GM10266 (cell line): Measurements from ENCODE around the gene PTPRT.

Experiments
- DNase-seq: peaks from one replicate; pipeline ENCODE4 v3.0.0; 2012; ENCODE audit errors: extremely low spot score
- CTCF ChIP-seq: IDR thresholded peaks from 2 replicates; pipeline ENCODE4 v1.5.1; 2012; ENCODE audit warnings: mild to moderate bottlenecking, low read depth; ENCODE audit not compliant: control insufficient read depth, insufficient read depth; ENCODE audit errors: missing control alignments

The PTPRT gene

GRCh38 chr20:43029176-43029575 lies 160.5 kb downstream of the PTPRT start:
- no peak for DNase-seq
- no peak for TF ChIP-seq CTCF

GRCh38 chr20:43028470-43028869 lies 161.2 kb downstream of the PTPRT start:
- no peak for TF ChIP-seq CTCF
- DNase-seq, result no peak

GRCh38 chr20:43023836-43024235 lies 165.9 kb downstream of the PTPRT start:
- DNase-seq, result no peak
- no peak for TF ChIP-seq CTCF

- no peak for DNase-seq
- no peak for TF ChIP-seq CTCF
Measured at GRCh38 chr20:43022568-43022967, 167.1 kb downstream of the PTPRT start.

- no peak for DNase-seq
- TF ChIP-seq CTCF, result no peak
Measured at GRCh38 chr20:43022081-43022480, 167.6 kb downstream of the PTPRT start.

GRCh38 chr20:43017241-43018030 lies 172.3 kb downstream of the PTPRT start:
- no peak for TF ChIP-seq CTCF
- DNase-seq, result no peak

GRCh38 chr20:43016257-43016656 lies 173.4 kb downstream of the PTPRT start:
- DNase-seq, result no peak
- TF ChIP-seq CTCF, result no peak
